BJ (cell line): Measurements from ENCODE around the gene MAPKAPK3. TPM values are rescaled to one million over a fixed set of nuclear protein-coding genes. Genes with fewer than 3 reads are reported as not detected.

Experiments
- CTCF ChIA-PET: fragments of 350-600 bp; formaldehyde crosslinking; extraction: SDS; loops from one replicate; lab custom pipeline; 2021; ENCODE audit warnings: antibody characterized with exemption, inconsistent platforms; lab: Yijun Ruan, JAX
- POLR2A ChIA-PET: fragments of 300-600 bp; sonication (Branson Sonifier 250); formaldehyde crosslinking; extraction: SDS; loops from one replicate; lab custom pipeline; 2021; ENCODE audit warnings: antibody characterized with exemption; lab: Charles Lee
- DNase-seq: peaks from one replicate; pipeline ENCODE4 v3.0.0-alpha.2; 2011; ENCODE audit warnings: low read depth
- H3K27me3 ChIP-seq: 2 replicates; pipeline ENCODE4 v1.6.0; 2011; ENCODE audit warnings: low read length; ENCODE audit not compliant: control insufficient read depth, insufficient read depth
- H3K36me3 ChIP-seq: 2 replicates; pipeline ENCODE4 v1.5.1; 2011; ENCODE audit warnings: low read length; ENCODE audit not compliant: control insufficient read depth, insufficient read depth
- H3K4me3 ChIP-seq: 2 replicates; pipeline ENCODE4 v1.5.1; 2011; ENCODE audit warnings: low read depth, mild to moderate bottlenecking, control low read depth, low read length
- polyA plus RNA-seq: library from polyadenylated mRNA; depleted of rRNA; stranded (reverse); fragments of >200 nt; gene quantifications from 2 replicates; pipeline ENCODE4 v1.2.3, GENCODE V29; 2011
- TF ChIP-seq, protein P1 (sequence below): IDR thresholded peaks from 2 replicates; pipeline ENCODE4 v1.5.1; 2011; ENCODE audit warnings: low read depth, mild to moderate bottlenecking, control low read depth, inconsistent platforms, low read length, moderate library complexity; ENCODE audit not compliant: insufficient read depth

MAPKAPK3 gene
- polyA plus RNA-seq, 1 experiment: 53.5 TPM

DNA sequence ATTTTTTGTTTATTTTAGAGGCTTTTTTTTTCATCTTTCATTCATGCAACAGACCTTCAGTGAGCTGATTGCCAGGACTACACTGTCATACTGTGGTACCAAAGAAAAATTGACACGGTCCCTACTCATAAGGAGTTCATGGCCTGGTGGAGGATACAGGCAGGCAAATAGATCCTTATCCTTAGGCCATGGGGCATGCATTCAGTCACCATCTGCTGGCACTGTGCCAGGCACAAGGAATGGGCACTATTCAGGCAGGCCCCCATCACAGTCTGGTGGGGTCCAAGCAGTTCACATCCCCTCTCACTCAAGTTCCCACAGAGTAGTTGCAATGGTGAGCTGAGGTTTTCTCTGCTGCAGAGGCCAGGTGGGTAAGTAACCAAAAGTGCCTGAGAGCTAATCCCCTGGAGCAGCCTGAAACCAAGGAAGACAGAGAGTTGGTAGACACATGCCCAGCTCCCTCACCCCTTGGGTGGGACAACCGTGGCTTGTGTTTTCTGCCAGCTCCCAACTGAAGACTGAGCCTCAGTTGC is 22.6 kb upstream of the MAPKAPK3 start:
- DNase-seq: no peak
- Histone ChIP-seq H3K27me3 (no peaks in the 10 kb centered on the region), H3K4me3 (no peak overlapping the region), H3K36me3 (no peaks in the 10 kb centered on the region)
- TF ChIP-seq, protein P1, sequence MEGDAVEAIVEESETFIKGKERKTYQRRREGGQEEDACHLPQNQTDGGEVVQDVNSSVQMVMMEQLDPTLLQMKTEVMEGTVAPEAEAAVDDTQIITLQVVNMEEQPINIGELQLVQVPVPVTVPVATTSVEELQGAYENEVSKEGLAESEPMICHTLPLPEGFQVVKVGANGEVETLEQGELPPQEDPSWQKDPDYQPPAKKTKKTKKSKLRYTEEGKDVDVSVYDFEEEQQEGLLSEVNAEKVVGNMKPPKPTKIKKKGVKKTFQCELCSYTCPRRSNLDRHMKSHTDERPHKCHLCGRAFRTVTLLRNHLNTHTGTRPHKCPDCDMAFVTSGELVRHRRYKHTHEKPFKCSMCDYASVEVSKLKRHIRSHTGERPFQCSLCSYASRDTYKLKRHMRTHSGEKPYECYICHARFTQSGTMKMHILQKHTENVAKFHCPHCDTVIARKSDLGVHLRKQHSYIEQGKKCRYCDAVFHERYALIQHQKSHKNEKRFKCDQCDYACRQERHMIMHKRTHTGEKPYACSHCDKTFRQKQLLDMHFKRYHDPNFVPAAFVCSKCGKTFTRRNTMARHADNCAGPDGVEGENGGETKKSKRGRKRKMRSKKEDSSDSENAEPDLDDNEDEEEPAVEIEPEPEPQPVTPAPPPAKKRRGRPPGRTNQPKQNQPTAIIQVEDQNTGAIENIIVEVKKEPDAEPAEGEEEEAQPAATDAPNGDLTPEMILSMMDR: no peak
- POLR2A ChIA-PET: no interaction called here
- CTCF ChIA-PET: interaction anchor here (1.2 to 10.7 kb wide), 2 partner anchors 9 to 19 kb away, joined by 4 to 106 read pairs; partner anchors contain the start of genes CISH and MAPKAPK3

DNA sequence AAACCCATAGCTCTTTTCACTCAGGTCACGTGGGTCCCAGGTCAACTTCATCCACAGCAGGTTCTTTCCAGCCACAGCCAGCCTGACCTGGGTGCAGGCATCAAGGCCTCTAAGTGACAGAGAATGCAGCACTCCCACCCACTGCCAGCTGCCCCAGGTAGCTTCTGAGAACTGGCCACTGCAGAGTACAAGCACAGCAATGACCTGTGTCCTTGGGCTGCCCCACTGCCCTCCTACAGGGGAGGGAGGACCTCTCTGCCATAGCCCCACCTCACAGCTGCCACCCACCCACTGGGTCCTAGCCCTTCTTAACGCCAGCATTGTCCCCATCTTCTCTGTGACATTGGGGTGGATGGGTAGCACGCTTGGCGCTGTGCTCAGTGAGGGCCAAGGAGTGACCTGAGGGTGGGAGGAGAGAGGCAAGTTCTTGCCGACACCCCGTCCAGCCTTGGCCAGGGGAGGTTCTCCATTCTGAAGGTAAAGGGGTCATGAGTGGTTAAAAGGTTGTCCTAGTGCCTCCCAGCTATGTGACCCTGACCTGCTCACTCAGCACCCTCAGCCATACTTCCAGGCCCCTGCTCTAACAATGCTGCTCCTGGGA is 17.7 kb upstream of the MAPKAPK3 start:
- Histone ChIP-seq H3K27me3 (no peaks in the 10 kb centered on the region), H3K36me3 (no peaks in the 10 kb centered on the region), H3K4me3 (no peak overlapping the region)
- ChIA-PET POLR2A (no interaction called here), CTCF (interaction anchor here (0.9 to 8.4 kb wide), 6 partner anchors 11 to 27 kb away, joined by 3 to 64 read pairs (median 4); partner anchors contain the start of genes CISH and MAPKAPK3)
- TF ChIP-seq, protein P1: no peak
- no peak for DNase-seq

DNA sequence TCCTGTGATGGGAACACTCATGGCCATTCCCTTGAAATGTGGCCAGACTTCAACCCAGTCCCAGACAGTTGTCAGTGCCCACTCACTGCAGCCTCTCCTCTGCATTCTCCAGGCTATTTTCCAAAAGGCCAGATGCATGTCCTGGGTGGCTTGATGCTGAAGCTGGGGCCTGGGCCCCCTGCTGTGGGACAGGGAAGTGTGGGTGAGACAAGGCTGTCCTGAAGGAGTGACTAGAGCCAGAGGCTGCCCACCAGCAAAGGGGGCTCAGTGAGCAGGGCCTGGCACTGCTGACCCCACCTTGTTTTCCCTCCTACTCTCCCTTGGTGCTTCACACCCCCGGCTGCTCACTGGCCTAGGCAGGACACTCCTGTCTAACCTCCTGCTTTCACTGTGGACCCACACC is 17.2 kb upstream of the MAPKAPK3 start:
- Histone ChIP-seq H3K36me3 (no peaks in the 10 kb centered on the region), H3K4me3 (no peak overlapping the region), H3K27me3 (no peaks in the 10 kb centered on the region)
- TF ChIP-seq, protein P1: no peak
- POLR2A ChIA-PET: interaction anchor here (0.6 kb wide), 1 partner anchor 1429 kb away, joined by 4 read pairs; no protein-coding TSS in a partner anchor
- no peak for DNase-seq
- CTCF ChIA-PET: interaction anchor here (0.8 to 8.4 kb wide), 4 partner anchors 11 to 27 kb away, joined by 3 to 64 read pairs (median 3); partner anchors contain the start of gene MAPKAPK3

DNA sequence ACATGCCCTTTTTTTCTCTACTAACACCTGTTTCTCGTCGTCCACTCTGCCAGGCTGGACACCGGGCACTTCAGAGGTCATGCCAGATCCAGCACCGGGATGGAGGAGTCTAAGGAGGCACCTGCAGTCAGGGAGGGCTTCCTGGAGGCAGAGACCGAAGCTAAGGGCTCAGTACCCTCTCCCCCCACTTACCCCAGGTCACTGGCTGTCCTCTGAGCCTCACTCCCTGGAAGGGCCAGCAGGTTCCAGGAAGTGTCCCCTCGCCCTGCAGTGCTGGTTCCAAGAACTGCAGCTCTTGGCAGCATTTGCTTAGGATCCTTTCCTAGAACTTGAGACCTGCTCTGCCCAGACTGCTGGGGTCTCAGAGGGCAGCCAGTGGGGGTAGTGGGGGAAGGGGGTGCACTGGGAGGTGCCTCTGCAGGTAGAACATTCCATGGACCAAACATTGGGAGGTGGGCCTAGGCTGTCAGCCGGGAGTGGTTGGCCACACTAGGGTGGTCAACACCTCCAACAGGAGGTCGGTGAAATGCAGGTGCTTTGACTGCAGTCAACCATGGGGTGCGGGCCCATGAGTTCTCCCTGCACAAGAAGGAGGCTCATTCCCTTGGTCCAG is 16.7 kb upstream of the MAPKAPK3 start:
- no peaks in the 10 kb centered on the region for H3K27me3 ChIP-seq
- ChIA-PET POLR2A (interaction anchor here (0.6 to 0.9 kb wide), 2 partner anchors 10 to 1429 kb away, joined by 3 to 4 read pairs; no protein-coding TSS in a partner anchor), CTCF (interaction anchor here (0.8 to 8.4 kb wide), 9 partner anchors 7 to 39 kb away, joined by 3 to 64 read pairs (median 4); partner anchors contain the start of genes CISH, HEMK1 and MAPKAPK3)
- TF ChIP-seq, protein P1: no peak
- DNase-seq: no peak
- H3K4me3 ChIP-seq: no peak overlapping the region
- H3K36me3 ChIP-seq: no peaks in the 10 kb centered on the region
